ENCODE results near the gene ERVMER34-1. TPM values are rescaled to one million over a fixed set of nuclear protein-coding genes. Genes with fewer than 3 reads are reported as not detected.
A peak's percentile ranks its signal among the peaks of the same experiment; 100 is the strongest.

Gene ERVMER34-1, protein sequence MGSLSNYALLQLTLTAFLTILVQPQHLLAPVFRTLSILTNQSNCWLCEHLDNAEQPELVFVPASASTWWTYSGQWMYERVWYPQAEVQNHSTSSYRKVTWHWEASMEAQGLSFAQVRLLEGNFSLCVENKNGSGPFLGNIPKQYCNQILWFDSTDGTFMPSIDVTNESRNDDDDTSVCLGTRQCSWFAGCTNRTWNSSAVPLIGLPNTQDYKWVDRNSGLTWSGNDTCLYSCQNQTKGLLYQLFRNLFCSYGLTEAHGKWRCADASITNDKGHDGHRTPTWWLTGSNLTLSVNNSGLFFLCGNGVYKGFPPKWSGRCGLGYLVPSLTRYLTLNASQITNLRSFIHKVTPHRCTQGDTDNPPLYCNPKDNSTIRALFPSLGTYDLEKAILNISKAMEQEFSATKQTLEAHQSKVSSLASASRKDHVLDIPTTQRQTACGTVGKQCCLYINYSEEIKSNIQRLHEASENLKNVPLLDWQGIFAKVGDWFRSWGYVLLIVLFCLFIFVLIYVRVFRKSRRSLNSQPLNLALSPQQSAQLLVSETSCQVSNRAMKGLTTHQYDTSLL
- total RNA-seq, result not detected
- polyA plus RNA-seq (2013, experiment 1 of 2), result not detected
- not detected for polyA plus RNA-seq (2013, experiment 2 of 2)
- total RNA-seq, result 0 to 0.86 (median 0) reads per million in 172 experiments

- Histone ChIP-seq H3K4me3 (ENCODE audit: low read length) (peak within 1 kb of the TSS; percentile 35), H3K4me1 (ENCODE audit: insufficient read depth, low read length) (peaks cover 15% of the 10 kb centered on the region), H3K27ac (ENCODE audit: low read depth in 1 of 2, low read length in 2 of 2) (no peak within 1 kb of the TSS), H3K36me3 (ENCODE audit: insufficient read depth, low read length) (no peaks in the 10 kb centered on the region), H3K27me3 (ENCODE audit: control insufficient read depth in 1 of 2, insufficient read depth in 2 of 2, low read length in 2 of 2) (peaks cover 36 to 49% of the 10 kb centered on the region in 2 experiments), H3K9me3 (ENCODE audit: control insufficient read depth in 1 of 2, insufficient read depth in 1 of 2, low read length in 2 of 2) (peaks cover 0 to 12% of the 10 kb centered on the region in 2 experiments)
- no peak for TF ChIP-seq CTCF (IDR thresholded peaks at IDR 0.05)
- H3K4me3 Mint-ChIP-seq, result peak within 1 kb of the TSS; percentile 76
- H3K27me3 Mint-ChIP-seq, result peaks cover 84% of the 10 kb centered on the region
- ChIA-PET POLR2A (interaction anchor here (2.1 kb wide), 1 partner anchor 39 kb away, joined by 7 read pairs; no protein-coding TSS in a partner anchor), CTCF (no interaction called here)
- intact Hi-C loops (cut with DNase I, micrococcal nuclease), result no loop called here
- ATAC-seq (ENCODE audit: poor library complexity), result peak; percentile 26
- DNase-seq, result peak in 4 of 14 experiments; percentile 1 to 17 (median 6)
- H3K27ac Mint-ChIP-seq, result no peak within 1 kb of the TSS
- no peaks in the 10 kb centered on the region for H3K36me3 Mint-ChIP-seq (ENCODE audit: low read depth)
- no peaks in the 10 kb centered on the region for H3K4me1 Mint-ChIP-seq (ENCODE audit: low read depth)
- no peaks in the 10 kb centered on the region for H3K9me3 Mint-ChIP-seq
Measured at GRCh38 chr4:52750819-52751486, at the start of gene ERVMER34-1. Gene ERVMER34-1 (minus strand): TSS chr4:52751425. CDS start chr4:52745520, 5,905 bp downstream.

- no peak overlapping the region for H3K27ac Mint-ChIP-seq
- ATAC-seq (ENCODE audit: poor library complexity), result no peak
Measured at GRCh38 chr4:52799813-52800212, 48.6 kb upstream of the ERVMER34-1 start.

More at GRCh38 chr4:52799813-52800212, 48.6 kb upstream of the ERVMER34-1 start:
- no peak overlapping the region for H3K27ac ChIP-seq (ENCODE audit: low read depth in 1 of 2, low read length in 2 of 2)
- no peak overlapping the region for H3K4me3 Mint-ChIP-seq
- H3K9me3 Mint-ChIP-seq, result peaks cover 4% of the 10 kb centered on the region
- peaks cover 0 to 4% of the 10 kb centered on the region in 2 experiments for H3K27me3 ChIP-seq (ENCODE audit: control insufficient read depth in 1 of 2, insufficient read depth in 2 of 2, low read length in 2 of 2)
- TF ChIP-seq CTCF (IDR thresholded peaks at IDR 0.05), result no peak
- DNase-seq, result no peak
- no peaks in the 10 kb centered on the region for H3K36me3 ChIP-seq (ENCODE audit: insufficient read depth, low read length)
- peaks cover 26% of the 10 kb centered on the region for H3K27me3 Mint-ChIP-seq
- no peak overlapping the region for H3K4me3 ChIP-seq (ENCODE audit: low read length)
- ChIA-PET CTCF (no interaction called here), POLR2A (no interaction called here)
- H3K4me1 Mint-ChIP-seq (ENCODE audit: low read depth), result no peaks in the 10 kb centered on the region
- intact Hi-C loops (cut with DNase I, micrococcal nuclease), result no loop called here
- H3K36me3 Mint-ChIP-seq (ENCODE audit: low read depth), result no peaks in the 10 kb centered on the region
- peaks cover 0 to 3% of the 10 kb centered on the region in 2 experiments for H3K9me3 ChIP-seq (ENCODE audit: control insufficient read depth in 1 of 2, insufficient read depth in 1 of 2, low read length in 2 of 2)
- no peaks in the 10 kb centered on the region for H3K4me1 ChIP-seq (ENCODE audit: insufficient read depth, low read length)

Measured in CD4-positive, alpha-beta T cell (primary cell).